Hematopoietic multipotent progenitor cell treated with erythropoietin and hydrocortisone succinate and interleukin-3 and kit ligand, for 8 days (in vitro differentiated cells): ENCODE data around the gene INTS2.
"Not testable (repeated sequence)": the region's sequence is repeated elsewhere in the genome, so short reads cannot be mapped to it uniquely, and the experiment has no call there.

Experiments
- DNase-seq: peaks from one replicate; pipeline ENCODE4 v3.0.0-alpha.2; 2015

INTS2 gene, protein sequence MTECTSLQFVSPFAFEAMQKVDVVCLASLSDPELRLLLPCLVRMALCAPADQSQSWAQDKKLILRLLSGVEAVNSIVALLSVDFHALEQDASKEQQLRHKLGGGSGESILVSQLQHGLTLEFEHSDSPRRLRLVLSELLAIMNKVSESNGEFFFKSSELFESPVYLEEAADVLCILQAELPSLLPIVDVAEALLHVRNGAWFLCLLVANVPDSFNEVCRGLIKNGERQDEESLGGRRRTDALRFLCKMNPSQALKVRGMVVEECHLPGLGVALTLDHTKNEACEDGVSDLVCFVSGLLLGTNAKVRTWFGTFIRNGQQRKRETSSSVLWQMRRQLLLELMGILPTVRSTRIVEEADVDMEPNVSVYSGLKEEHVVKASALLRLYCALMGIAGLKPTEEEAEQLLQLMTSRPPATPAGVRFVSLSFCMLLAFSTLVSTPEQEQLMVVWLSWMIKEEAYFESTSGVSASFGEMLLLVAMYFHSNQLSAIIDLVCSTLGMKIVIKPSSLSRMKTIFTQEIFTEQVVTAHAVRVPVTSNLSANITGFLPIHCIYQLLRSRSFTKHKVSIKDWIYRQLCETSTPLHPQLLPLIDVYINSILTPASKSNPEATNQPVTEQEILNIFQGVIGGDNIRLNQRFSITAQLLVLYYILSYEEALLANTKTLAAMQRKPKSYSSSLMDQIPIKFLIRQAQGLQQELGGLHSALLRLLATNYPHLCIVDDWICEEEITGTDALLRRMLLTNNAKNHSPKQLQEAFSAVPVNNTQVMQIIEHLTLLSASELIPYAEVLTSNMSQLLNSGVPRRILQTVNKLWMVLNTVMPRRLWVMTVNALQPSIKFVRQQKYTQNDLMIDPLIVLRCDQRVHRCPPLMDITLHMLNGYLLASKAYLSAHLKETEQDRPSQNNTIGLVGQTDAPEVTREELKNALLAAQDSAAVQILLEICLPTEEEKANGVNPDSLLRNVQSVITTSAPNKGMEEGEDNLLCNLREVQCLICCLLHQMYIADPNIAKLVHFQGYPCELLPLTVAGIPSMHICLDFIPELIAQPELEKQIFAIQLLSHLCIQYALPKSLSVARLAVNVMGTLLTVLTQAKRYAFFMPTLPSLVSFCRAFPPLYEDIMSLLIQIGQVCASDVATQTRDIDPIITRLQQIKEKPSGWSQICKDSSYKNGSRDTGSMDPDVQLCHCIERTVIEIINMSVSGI

GRCh38 chr17:61927208-61928100 lies at the start of gene INTS2:
TSS of gene INTS2 (minus strand) at chr17:61927982. CDS start at chr17:61926644, 1,338 bp downstream.
- peak; percentile 95 for DNase-seq

- DNase-seq = no peak
Observed at GRCh38 chr17:61974115-61974514, 46.3 kb upstream of the INTS2 start.

DNA sequence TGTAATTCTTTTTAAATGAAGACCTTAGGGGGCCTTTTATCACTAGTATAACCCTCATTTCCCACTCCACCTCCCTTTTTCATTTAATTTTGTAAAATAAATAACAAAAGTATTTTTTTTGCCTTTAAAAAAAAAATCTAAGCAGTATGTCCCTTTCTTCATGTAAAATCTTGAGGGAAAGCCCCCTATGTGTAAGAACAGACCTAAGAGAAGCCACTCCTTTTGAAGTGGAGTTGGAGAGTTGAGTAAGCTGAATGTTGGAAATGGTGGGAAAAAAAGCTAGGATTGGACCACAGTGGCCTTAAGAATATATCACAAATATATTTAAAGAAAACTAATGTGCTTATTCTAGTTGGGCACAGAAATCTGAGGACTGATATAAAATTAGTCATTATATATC lies 44.5 kb upstream of the INTS2 start:
- DNase-seq = no peak

- DNase-seq = no peak
Observed at GRCh38 chr17:61970030-61970429, 42.2 kb upstream of the INTS2 start.

- DNase-seq = no peak
Observed at GRCh38 chr17:61968757-61969156, 41.0 kb upstream of the INTS2 start.

DNA sequence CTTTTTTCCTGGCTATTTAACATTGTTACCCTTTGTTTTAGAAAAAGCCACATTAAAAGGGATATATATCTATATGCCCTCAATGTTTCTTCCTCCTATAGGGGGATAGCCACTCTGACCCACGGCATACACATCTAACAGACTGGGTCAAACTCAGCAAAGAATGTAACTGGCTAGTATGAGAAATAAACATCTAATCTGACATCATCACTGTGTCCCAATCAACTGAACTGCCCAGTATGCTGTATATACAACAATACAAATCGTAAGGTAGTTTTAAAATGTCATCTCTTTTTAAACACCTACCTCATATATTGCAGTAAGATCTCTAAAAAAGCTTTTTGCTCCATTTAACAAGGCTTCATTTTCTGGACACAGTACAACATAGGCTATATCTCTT lies 39.9 kb upstream of the INTS2 start:
- no peak for DNase-seq

- peak; percentile 95 for DNase-seq
Observed at GRCh38 chr17:61966191-61966590, 38.4 kb upstream of the INTS2 start.

- no peak for DNase-seq
Observed at GRCh38 chr17:61955619-61956018, 27.8 kb upstream of the INTS2 start.

- no peak for DNase-seq
Observed at GRCh38 chr17:61947367-61948078, 19.7 kb upstream of the INTS2 start.

GRCh38 chr17:61946359-61946758 lies 18.6 kb upstream of the INTS2 start:
- no peak for DNase-seq

DNA sequence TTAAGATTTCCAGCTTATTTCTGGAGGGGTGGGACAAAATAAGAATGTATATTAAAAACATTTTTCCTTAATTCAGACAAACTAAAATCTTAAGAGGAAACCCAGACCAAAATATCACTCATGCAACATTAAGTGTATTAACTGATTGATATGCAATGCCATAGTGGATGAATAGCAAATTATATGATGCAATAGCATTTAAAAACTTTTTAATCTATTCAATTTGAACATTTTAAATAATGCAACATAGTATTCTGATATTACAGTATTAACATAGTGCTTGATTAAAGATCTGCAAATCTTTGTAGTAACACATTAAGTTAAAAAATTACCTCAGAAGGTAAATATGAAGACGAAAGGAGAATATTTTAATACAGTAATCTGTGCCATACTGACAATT lies 15.3 kb upstream of the INTS2 start:
- DNase-seq = no peak

DNA sequence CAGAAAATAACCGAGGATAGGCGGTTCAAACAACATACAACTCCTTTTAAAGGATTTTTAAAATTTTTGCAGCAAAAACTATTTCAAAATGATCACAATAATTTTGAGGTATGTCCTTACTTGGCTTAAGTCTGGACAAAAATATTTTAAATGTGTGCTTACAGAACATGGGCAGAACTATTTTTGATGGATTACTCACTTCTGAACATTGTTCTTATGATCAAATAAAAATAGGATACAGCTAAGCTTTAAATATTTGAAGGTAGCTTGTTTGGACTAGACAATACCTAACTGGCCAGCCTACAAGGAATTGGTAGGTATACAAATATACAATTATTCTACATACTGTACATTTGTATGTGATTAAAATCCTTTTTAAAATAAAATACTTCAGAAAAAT lies 14.3 kb upstream of the INTS2 start:
- no peak for DNase-seq

GRCh38 chr17:61928101-61928436 lies 287 bp upstream of the INTS2 start:
- DNase-seq = no peak

DNA sequence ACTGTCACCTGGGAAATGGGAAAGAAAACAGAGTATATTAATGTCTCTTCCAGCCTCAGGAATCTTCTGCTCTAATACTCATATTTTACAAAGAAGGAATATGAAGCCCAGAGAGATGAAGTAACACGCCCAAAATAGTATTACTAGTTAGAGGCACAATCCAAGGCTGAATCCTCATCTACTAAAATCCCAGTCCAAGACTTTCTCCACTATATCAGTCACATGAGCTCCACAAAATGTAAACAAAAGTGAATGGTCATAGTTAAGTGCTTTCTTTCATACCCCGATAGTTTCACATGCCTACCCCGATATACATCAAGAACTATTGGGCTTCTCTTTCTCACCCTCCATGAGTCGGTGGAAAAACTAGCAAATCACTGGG lies 965 bp downstream of the INTS2 start:
- no peak for DNase-seq

- DNase-seq = not testable (repeated sequence)
Observed at GRCh38 chr17:61915162-61915561, 12.6 kb downstream of the INTS2 start.

- DNase-seq = no peak
Observed at GRCh38 chr17:61908292-61909037, 19.3 kb downstream of the INTS2 start.

DNA sequence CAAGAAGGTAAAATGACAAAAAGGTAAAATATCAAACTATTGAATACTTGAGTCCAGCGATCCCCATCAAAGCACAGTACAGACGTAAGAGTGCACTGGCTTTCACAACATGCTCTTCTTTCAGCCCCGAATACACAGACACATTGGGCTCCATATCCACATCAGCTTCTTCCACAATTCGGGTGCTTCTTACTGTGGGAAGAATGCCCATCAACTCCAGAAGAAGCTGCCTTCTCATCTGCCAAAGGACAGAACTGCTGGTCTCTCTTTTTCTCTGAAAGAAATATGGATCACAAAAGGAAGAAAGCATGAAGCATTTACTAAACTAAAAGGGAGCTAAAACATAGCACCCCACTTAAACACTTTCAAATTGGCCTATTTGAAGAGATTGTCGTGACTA lies 20.4 kb downstream of the INTS2 start:
- no peak for DNase-seq

- DNase-seq = no peak
Observed at GRCh38 chr17:61904094-61904710, 23.6 kb downstream of the INTS2 start.

DNA sequence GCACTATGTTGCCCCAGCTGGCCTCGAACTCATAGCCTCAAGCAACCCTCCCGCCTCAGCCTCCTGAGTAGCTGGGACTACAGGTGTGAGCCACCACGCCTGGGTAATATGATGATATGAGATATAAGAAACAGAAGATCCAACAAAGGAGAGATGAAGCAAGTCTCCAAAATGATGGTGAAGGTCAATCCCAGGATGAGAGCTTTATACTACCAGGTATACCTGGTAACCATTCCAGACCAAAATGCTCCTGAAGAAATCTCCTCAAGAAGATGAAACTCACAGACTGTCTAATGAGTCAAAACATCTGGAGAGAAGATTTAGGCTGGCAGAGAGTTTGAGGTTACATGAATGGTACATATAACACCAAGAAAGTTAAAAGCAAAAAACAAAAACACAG lies 24.5 kb downstream of the INTS2 start:
- no peak for DNase-seq

- no peak for DNase-seq
Observed at GRCh38 chr17:61897548-61898180, 30.1 kb downstream of the INTS2 start.
